HepG2 (cell line): ENCODE data around the gene PLEKHA8. TPM values are rescaled to one million over a fixed set of nuclear protein-coding genes. Genes with fewer than 3 reads are reported as not detected.

Experiments
- ATAC-seq: fragments of 200-7000 bp; cut with Tn5 transposase; 3 replicates; pipeline ENCODE4 v1.9.1; 2020; ENCODE audit warnings: mild to moderate bottlenecking, moderate library complexity
- BruUV-seq: library from RNA; stranded (reverse); fragments of 400-500 nt; replicated peaks from 2 replicates; lab custom pipeline; 2021; lab: Mats Ljungman, UMichigan
- CTCF ChIA-PET: fragments of 300-600 bp; formaldehyde crosslinking; extraction: SDS; loops from one replicate; lab custom pipeline; 2021; ENCODE audit warnings: low total read pairs, inconsistent platforms, low intra/inter-chr PET ratio; lab: Yijun Ruan, JAX
- POLR2A ChIA-PET: fragments of 350-600 bp; sonication (Branson Sonifier 250); formaldehyde crosslinking; loops from one replicate; lab custom pipeline; 2020; ENCODE audit warnings: antibody characterized with exemption, inconsistent platforms; lab: Yijun Ruan, JAX
- DNase-seq: peaks from one replicate; pipeline ENCODE4 v3.0.0-alpha.2; 2015; ENCODE audit warnings: low spot score
- FAIRE-seq: peaks from 3 replicates; lab custom pipeline; 2011; peaks lifted over from hg19 to GRCh38; lab: Jason Lieb, UNC
- H2AFZ ChIP-seq: one replicate; pipeline ENCODE4 v1.6.1; 2011; ENCODE audit warnings: low read length, inconsistent platforms
- H3K27ac ChIP-seq: fragments of 300-600 bp; 3 replicates; pipeline ENCODE4 v1.8.0; 2011; ENCODE audit warnings: mixed run types, mild to moderate bottlenecking, mixed read lengths, low read length, inconsistent platforms; ENCODE audit not compliant: insufficient read depth; ENCODE audit errors: extremely low read length
- H3K27me3 ChIP-seq, 2 experiments: fragments of 200-600 bp in 1 of 2; 2 replicates in 1 of 2; 3 replicates in 1 of 2; pipeline versions ENCODE4 v1.6.0 to v1.8.0; 2011; ENCODE audit warnings: low read length in 2 of 2, mild to moderate bottlenecking in 2 of 2, moderate library complexity in 2 of 2, inconsistent platforms in 1 of 2; ENCODE audit not compliant: insufficient read depth in 2 of 2, control insufficient read depth in 1 of 2
- H3K36me3 ChIP-seq, 2 experiments: fragments of 200-600 bp in 1 of 2; replicated peaks in 1 of 2; 2 replicates in 1 of 2; 3 replicates in 1 of 2; pipeline versions ENCODE4 v1.5.1 to v1.8.0; 2011; ENCODE audit warnings: low read length in 2 of 2, inconsistent platforms in 1 of 2; ENCODE audit not compliant: insufficient read depth in 2 of 2, control insufficient read depth in 1 of 2
- H3K4me1 ChIP-seq: 2 replicates; pipeline ENCODE4 v1.5.1; 2012; ENCODE audit warnings: low read length, inconsistent platforms; ENCODE audit not compliant: insufficient read depth
- H3K4me2 ChIP-seq: 2 replicates; pipeline ENCODE4 v1.6.0; 2011; ENCODE audit warnings: low read depth, low read length, inconsistent platforms
- H3K4me3 ChIP-seq, 3 experiments: fragments of 200-600 bp in 1 of 3; sonication (generic), shearing (Covaris generic) in 1 of 3; replicated peaks in 1 of 3; 2 replicates each; pipeline ENCODE4 v1.5.1; 2011 to 2016; ENCODE audit warnings: low read length in 3 of 3, inconsistent platforms in 2 of 3, low read depth in 2 of 3, mild to moderate bottlenecking in 2 of 3, control low read depth in 1 of 3, mixed read lengths in 1 of 3; ENCODE audit not compliant: insufficient read depth in 1 of 3
- H3K79me2 ChIP-seq: one replicate; pipeline ENCODE4 v1.6.1; 2011; ENCODE audit warnings: low read length, inconsistent platforms; ENCODE audit not compliant: insufficient read depth
- H3K9ac ChIP-seq: 2 replicates; pipeline ENCODE4 v1.6.0; 2011; ENCODE audit warnings: mild to moderate bottlenecking, low read depth, low read length, inconsistent platforms; ENCODE audit not compliant: insufficient read depth
- H3K9me3 ChIP-seq: 2 replicates; pipeline ENCODE4 v1.5.1; 2012; ENCODE audit warnings: mild to moderate bottlenecking, low read length
- H4K20me1 ChIP-seq: 2 replicates; pipeline ENCODE4 v1.6.0; 2011; ENCODE audit warnings: inconsistent platforms, mild to moderate bottlenecking, low read length, moderate library complexity; ENCODE audit not compliant: insufficient read depth
- ARHGAP35 ChIP-seq: sonication (generic); formaldehyde crosslinking; IDR thresholded peaks from 2 replicates; pipeline ENCODE4 v1.9.0; 2022; ENCODE audit warnings: mild to moderate bottlenecking, inconsistent platforms, moderate library complexity, missing genetic modification reagents, borderline replicate concordance
- CCDC6 ChIP-seq: sonication (generic); formaldehyde crosslinking; IDR thresholded peaks from 2 replicates; pipeline ENCODE4 v1.8.1; 2022; ENCODE audit warnings: mild to moderate bottlenecking, missing genetic modification reagents, moderate library complexity
- KAT8 ChIP-seq: IDR thresholded peaks from 2 replicates; pipeline ENCODE4 v1.6.1; 2016; ENCODE audit warnings: missing genetic modification reagents, missing compliant biosample characterization
- KDM5A ChIP-seq: fragments of 200-600 bp; sonication (generic); IDR thresholded peaks from 2 replicates; pipeline ENCODE4 v1.7.0; 2018; ENCODE audit warnings: antibody characterized with exemption, mild to moderate bottlenecking, low read length, borderline replicate concordance
- MTF2 ChIP-seq: sonication (generic); formaldehyde crosslinking; IDR thresholded peaks from 2 replicates; pipeline ENCODE4 v1.5.0; 2020; ENCODE audit warnings: missing genetic modification reagents, borderline replicate concordance
- NFYB ChIP-seq: sonication (generic); formaldehyde crosslinking; IDR thresholded peaks from 2 replicates; pipeline ENCODE4 v1.4.0; 2020; ENCODE audit warnings: missing genetic modification reagents
- PRPF4 ChIP-seq: fragments of 200-400 bp; formaldehyde crosslinking; IDR thresholded peaks from 2 replicates; pipeline ENCODE4 v1.6.1; 2016; ENCODE audit warnings: low read length, low read depth; ENCODE audit not compliant: poor library complexity, severe bottlenecking
- ZEB1 ChIP-seq: IDR thresholded peaks from 2 replicates; pipeline ENCODE4 v1.6.1; 2012; ENCODE audit warnings: mild to moderate bottlenecking, low read depth, inconsistent platforms; ENCODE audit not compliant: insufficient replicate concordance
- ZNF263 ChIP-seq: sonication (generic); formaldehyde crosslinking; IDR thresholded peaks from 2 replicates; pipeline ENCODE4 v1.4.0; 2020; ENCODE audit warnings: missing genetic modification reagents
- ZNF552 ChIP-seq: sonication (generic); formaldehyde crosslinking; IDR thresholded peaks from 2 replicates; pipeline ENCODE4 v1.9.0; 2022; ENCODE audit warnings: missing genetic modification reagents, mild to moderate bottlenecking, borderline replicate concordance
- ZNF781 ChIP-seq: sonication (generic); formaldehyde crosslinking; IDR thresholded peaks from 2 replicates; pipeline ENCODE4 v1.5.1; 2020; ENCODE audit warnings: borderline replicate concordance, mild to moderate bottlenecking, missing genetic modification reagents; ENCODE audit errors: not compliant biosample characterization
- WGBS: methylation state at CpG from one replicate; pipeline ENCODE4 v1.1.6; 2017; ENCODE audit warnings: low lambda C conversion rate; 5-methylcytosine and 5-hydroxymethylcytosine counted together
- in situ Hi-C: cut with HindIII; loops from 2 replicates; pipeline ENCODE4 v1.10.0; 2017; ENCODE audit warnings: low pct_unique_long_range_greater_than_20kb; ENCODE audit not compliant: extremely low pct_ligation_motif_present
- intact Hi-C: fragments of 100-400 bp; cut with micrococcal nuclease; formaldehyde crosslinking; loops from one replicate; pipeline ENCODE4 v1.10.0; 2022; ENCODE audit not compliant: unreplicated experiment
- polyA plus RNA-seq, 8 experiments: library from polyadenylated mRNA; depleted of rRNA in 3 of 8; stranded (reverse) in 7 of 8; unstranded in 1 of 8; fragments of >200 nt; fragmentation: Illumina TruSeq in 4 of 8; extraction: Trizol in 4 of 8; gene quantifications; 2 replicates each; pipeline versions ENCODE4 v1.2.1 to v1.2.3, GENCODE V29; 2011 to 2016; ENCODE audit warnings: low read depth in 4 of 8, missing spikeins in 1 of 8, mixed read lengths in 1 of 8; ENCODE audit not compliant: insufficient read depth in 1 of 8
- total RNA-seq, 5 experiments: library from RNA; depleted of rRNA; stranded (reverse); fragments of >200 nt; fragmentation: Illumina TruSeq; extraction: Trizol; gene quantifications; 2 replicates each; pipeline ENCODE4 v1.2.3, GENCODE V29; 2016; ENCODE audit warnings: low read depth in 1 of 5
- TF ChIP-seq, protein P1 (sequence below): sonication (generic); formaldehyde crosslinking; IDR thresholded peaks from 2 replicates; pipeline ENCODE4 v1.4.0; 2020; ENCODE audit warnings: mild to moderate bottlenecking, missing genetic modification reagents
- TF ChIP-seq, protein P2 (sequence below): sonication (generic); formaldehyde crosslinking; IDR thresholded peaks from 2 replicates; pipeline ENCODE4 v1.8.1; 2023; ENCODE audit warnings: mild to moderate bottlenecking, inconsistent platforms, moderate library complexity, missing genetic modification reagents, borderline replicate concordance
- TF ChIP-seq, protein P3 (sequence below): sonication (generic); formaldehyde crosslinking; IDR thresholded peaks from 2 replicates; pipeline ENCODE4 v1.4.0; 2020; ENCODE audit warnings: missing genetic modification reagents
- TF ChIP-seq, protein P4 (sequence below): sonication (generic); formaldehyde crosslinking; IDR thresholded peaks from 2 replicates; pipeline ENCODE4 v1.8.1; 2023; ENCODE audit warnings: mild to moderate bottlenecking, missing genetic modification reagents

PLEKHA8 gene
- total and polyA plus RNA-seq, 2 of the 13 experiments (the other 11 are each of a cell fraction or from before 2014, with no cell fraction given) = 12.5 to 26.4 TPM

DNA sequence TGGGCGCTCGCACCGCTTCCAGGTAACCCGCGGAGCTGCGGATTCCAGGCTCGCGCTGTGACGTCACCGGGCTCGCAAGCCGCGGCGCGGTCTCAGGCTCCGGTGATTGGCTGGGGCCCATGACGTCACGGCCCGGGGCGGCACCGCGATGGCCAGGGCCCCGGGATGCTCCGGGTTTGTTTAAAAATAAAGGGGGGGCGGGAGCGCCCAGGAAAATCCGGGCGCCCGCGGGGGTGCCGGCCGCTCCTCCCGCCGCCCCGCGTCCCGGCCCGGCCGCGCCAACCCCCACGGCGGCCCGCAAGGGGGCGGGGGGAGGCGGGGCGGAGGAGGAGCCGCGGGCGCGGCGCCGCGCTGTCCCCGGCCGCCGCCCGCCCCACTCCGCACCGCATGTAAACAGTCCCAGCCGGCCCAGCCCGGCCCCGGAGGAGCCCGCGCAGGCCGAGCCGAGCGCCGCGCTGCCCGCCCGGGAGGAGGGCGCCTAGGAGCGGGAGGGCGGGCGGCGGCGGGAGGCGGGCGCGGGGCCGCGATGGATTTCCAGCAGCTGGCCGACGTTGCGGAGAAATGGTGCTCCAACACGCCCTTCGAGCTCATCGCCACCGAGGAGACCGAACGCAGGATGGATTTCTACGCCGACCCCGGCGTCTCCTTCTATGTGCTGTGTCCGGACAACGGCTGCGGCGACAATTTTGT is 106.5 kb downstream of the PLEKHA8 start, which contains the start of gene MTURN:
TSS of gene MTURN (plus strand) at position 376 of the 690 bp plus-strand sequence. CDS start at position 527, 151 bp downstream.
- ATAC-seq (peak; percentile 87), FAIRE-seq (no peak), DNase-seq (peak; percentile 54)
- Histone ChIP-seq H3K36me3 (peaks cover 0 to 2% of the 10 kb centered on the region in 2 experiments; a peak in 1 of 5 replicates), H4K20me1 (no peaks in the 10 kb centered on the region), H2AFZ (peak within 1 kb of the TSS; percentile 33), H3K9me3 (no peaks in the 10 kb centered on the region), H3K27me3 (no peaks in the 10 kb centered on the region; a peak in 1 of 5 replicates), H3K27ac (peak within 1 kb of the TSS; percentile 43), H3K9ac (peak within 1 kb of the TSS; percentile 71), H3K4me1 (peaks cover 14% of the 10 kb centered on the region), H3K79me2 (no peaks in the 10 kb centered on the region), H3K4me3 (peak within 1 kb of the TSS; percentile 80 to 94 (median 90)), H3K4me2 (peak within 1 kb of the TSS; percentile 84)
- 1% methylated on average over 52 of the region's 99 CpGs for WGBS
- ChIA-PET POLR2A (no interaction called here), CTCF (no interaction called here)
- no TSS peak for BruUV-seq
- intact Hi-C loops (no loop called here), in situ Hi-C loops (no loop called here)
- TF ChIP-seq ZNF781 (CRISPR knock-in tag) (no peak), KAT8 (CRISPR knock-in tag) (0 out of 2 replicates have a peak, but pooled peaks have one; percentile 25), CCDC6 (CRISPR knock-in tag) (no peak), NFYB (CRISPR knock-in tag) (peak; percentile 89), KDM5A (no peak), ZNF263 (CRISPR knock-in tag) (peak; percentile 47; the same call in 1 of the 2 replicates), MTF2 (CRISPR knock-in tag) (no peak), ARHGAP35 (CRISPR knock-in tag) (no peak), ZNF552 (no peak), ZEB1 (no peak), PRPF4 (no peak)
- TF ChIP-seq, protein P1, sequence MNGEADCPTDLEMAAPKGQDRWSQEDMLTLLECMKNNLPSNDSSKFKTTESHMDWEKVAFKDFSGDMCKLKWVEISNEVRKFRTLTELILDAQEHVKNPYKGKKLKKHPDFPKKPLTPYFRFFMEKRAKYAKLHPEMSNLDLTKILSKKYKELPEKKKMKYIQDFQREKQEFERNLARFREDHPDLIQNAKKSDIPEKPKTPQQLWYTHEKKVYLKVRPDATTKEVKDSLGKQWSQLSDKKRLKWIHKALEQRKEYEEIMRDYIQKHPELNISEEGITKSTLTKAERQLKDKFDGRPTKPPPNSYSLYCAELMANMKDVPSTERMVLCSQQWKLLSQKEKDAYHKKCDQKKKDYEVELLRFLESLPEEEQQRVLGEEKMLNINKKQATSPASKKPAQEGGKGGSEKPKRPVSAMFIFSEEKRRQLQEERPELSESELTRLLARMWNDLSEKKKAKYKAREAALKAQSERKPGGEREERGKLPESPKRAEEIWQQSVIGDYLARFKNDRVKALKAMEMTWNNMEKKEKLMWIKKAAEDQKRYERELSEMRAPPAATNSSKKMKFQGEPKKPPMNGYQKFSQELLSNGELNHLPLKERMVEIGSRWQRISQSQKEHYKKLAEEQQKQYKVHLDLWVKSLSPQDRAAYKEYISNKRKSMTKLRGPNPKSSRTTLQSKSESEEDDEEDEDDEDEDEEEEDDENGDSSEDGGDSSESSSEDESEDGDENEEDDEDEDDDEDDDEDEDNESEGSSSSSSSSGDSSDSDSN (CRISPR knock-in tag) = peak; percentile 10; the same call in 1 of the 2 replicates
- TF ChIP-seq, protein P2, sequence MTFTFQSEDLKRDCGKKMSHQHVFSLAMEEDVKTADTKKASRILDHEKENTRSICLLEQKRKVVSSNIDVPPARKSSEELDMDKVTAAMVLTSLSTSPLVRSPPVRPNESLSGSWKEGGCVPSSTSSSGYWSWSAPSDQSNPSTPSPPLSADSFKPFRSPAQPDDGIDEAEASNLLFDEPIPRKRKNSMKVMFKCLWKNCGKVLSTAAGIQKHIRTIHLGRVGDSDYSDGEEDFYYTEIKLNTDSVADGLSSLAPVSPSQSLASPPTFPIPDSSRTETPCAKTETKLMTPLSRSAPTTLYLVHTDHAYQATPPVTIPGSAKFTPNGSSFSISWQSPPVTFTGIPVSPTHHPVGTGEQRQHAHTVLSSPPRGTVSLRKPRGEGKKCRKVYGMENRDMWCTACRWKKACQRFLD (CRISPR knock-in tag) = no peak
- TF ChIP-seq, protein P3, sequence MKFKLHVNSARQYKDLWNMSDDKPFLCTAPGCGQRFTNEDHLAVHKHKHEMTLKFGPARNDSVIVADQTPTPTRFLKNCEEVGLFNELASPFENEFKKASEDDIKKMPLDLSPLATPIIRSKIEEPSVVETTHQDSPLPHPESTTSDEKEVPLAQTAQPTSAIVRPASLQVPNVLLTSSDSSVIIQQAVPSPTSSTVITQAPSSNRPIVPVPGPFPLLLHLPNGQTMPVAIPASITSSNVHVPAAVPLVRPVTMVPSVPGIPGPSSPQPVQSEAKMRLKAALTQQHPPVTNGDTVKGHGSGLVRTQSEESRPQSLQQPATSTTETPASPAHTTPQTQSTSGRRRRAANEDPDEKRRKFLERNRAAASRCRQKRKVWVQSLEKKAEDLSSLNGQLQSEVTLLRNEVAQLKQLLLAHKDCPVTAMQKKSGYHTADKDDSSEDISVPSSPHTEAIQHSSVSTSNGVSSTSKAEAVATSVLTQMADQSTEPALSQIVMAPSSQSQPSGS (CRISPR knock-in tag) = peak; percentile 87
- TF ChIP-seq, protein P4, sequence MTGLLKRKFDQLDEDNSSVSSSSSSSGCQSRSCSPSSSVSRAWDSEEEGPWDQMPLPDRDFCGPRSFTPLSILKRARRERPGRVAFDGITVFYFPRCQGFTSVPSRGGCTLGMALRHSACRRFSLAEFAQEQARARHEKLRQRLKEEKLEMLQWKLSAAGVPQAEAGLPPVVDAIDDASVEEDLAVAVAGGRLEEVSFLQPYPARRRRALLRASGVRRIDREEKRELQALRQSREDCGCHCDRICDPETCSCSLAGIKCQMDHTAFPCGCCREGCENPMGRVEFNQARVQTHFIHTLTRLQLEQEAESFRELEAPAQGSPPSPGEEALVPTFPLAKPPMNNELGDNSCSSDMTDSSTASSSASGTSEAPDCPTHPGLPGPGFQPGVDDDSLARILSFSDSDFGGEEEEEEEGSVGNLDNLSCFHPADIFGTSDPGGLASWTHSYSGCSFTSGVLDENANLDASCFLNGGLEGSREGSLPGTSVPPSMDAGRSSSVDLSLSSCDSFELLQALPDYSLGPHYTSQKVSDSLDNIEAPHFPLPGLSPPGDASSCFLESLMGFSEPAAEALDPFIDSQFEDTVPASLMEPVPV = 0 out of 2 replicates have a peak, but pooled peaks have one; percentile 39
